Mesenchymal stem cell (in vitro differentiated cells and primary cell): ENCODE measurements around the gene EIF3A.

Experiments
- DNase-seq: peaks from one replicate; pipeline ENCODE4 v3.0.0-alpha.2; 2013
- H2AFZ ChIP-seq: one replicate; pipeline ENCODE4 v1.6.1; 2013; ENCODE audit warnings: low read depth, mild to moderate bottlenecking, control low read depth, inconsistent platforms, low read length, moderate library complexity
- H2AK5ac ChIP-seq: 2 replicates; pipeline ENCODE4 v1.6.1; 2013; ENCODE audit warnings: low read length, moderate library complexity, mild to moderate bottlenecking, inconsistent platforms; ENCODE audit not compliant: severe bottlenecking
- H2BK120ac ChIP-seq: one replicate; pipeline ENCODE4 v1.6.1; 2013; ENCODE audit warnings: low read depth, mild to moderate bottlenecking, inconsistent platforms, low read length, moderate library complexity
- H2BK12ac ChIP-seq, 2 experiments: one replicate each; pipeline ENCODE4 v1.6.1; 2013; ENCODE audit warnings: inconsistent platforms in 2 of 2, low read length in 2 of 2, mild to moderate bottlenecking in 2 of 2, moderate library complexity in 2 of 2, control low read depth in 1 of 2
- H2BK15ac ChIP-seq: one replicate; pipeline ENCODE4 v1.6.1; 2013; ENCODE audit warnings: mild to moderate bottlenecking, low read depth, inconsistent platforms; ENCODE audit not compliant: poor library complexity, severe bottlenecking
- H2BK5ac ChIP-seq: 2 replicates; pipeline ENCODE4 v1.6.1; 2013; ENCODE audit warnings: low read depth, mild to moderate bottlenecking, low read length, control low read depth, inconsistent platforms; ENCODE audit not compliant: poor library complexity, severe bottlenecking
- H3K14ac ChIP-seq, 2 experiments: one replicate each; pipeline ENCODE4 v1.6.1; 2013; ENCODE audit warnings: inconsistent platforms in 2 of 2, low read length in 2 of 2, control low read depth in 1 of 2, mild to moderate bottlenecking in 1 of 2, moderate library complexity in 1 of 2
- H3K18ac ChIP-seq, 2 experiments: one replicate each; pipeline ENCODE4 v1.6.1; 2013; ENCODE audit warnings: inconsistent platforms in 2 of 2, low read length in 2 of 2, control low read depth in 1 of 2, low read depth in 1 of 2, mild to moderate bottlenecking in 1 of 2
- H3K23ac ChIP-seq, 2 experiments: one replicate each; pipeline ENCODE4 v1.6.1; 2013; ENCODE audit warnings: inconsistent platforms in 2 of 2, low read length in 2 of 2, mild to moderate bottlenecking in 2 of 2, moderate library complexity in 2 of 2, control low read depth in 1 of 2
- H3K27ac ChIP-seq: 2 replicates; pipeline ENCODE4 v1.5.1; 2013; ENCODE audit warnings: mild to moderate bottlenecking, moderate library complexity, low read length, control low read depth, inconsistent platforms; ENCODE audit not compliant: poor library complexity, severe bottlenecking
- H3K27me3 ChIP-seq, 2 experiments: 2 replicates each; pipeline versions ENCODE4 v1.6.1 to v1.7.0; 2013; ENCODE audit warnings: low read length in 2 of 2, mild to moderate bottlenecking in 2 of 2, moderate library complexity in 2 of 2, control low read depth in 1 of 2, inconsistent platforms in 1 of 2; ENCODE audit not compliant: control insufficient read depth in 1 of 2, insufficient read depth in 1 of 2
- H3K36me3 ChIP-seq, 2 experiments: 2 replicates each; pipeline versions ENCODE4 v1.6.1 to v1.7.0; 2013; ENCODE audit warnings: low read length in 2 of 2, control low read depth in 1 of 2, inconsistent platforms in 1 of 2, low read depth in 1 of 2, mild to moderate bottlenecking in 1 of 2; ENCODE audit not compliant: insufficient read depth in 2 of 2, control insufficient read depth in 1 of 2
- H3K4ac ChIP-seq, 2 experiments: one replicate each; pipeline ENCODE4 v1.6.1; 2013; ENCODE audit warnings: inconsistent platforms in 2 of 2, low read length in 2 of 2, mild to moderate bottlenecking in 2 of 2, moderate library complexity in 2 of 2, control low read depth in 1 of 2, low read depth in 1 of 2
- H3K4me1 ChIP-seq: 2 replicates; pipeline ENCODE4 v1.6.1; 2013; ENCODE audit warnings: low read depth, low read length, control low read depth; ENCODE audit not compliant: control insufficient read depth, insufficient read depth
- H3K4me2 ChIP-seq: 2 replicates; pipeline ENCODE4 v1.6.1; 2013; ENCODE audit warnings: low read length, mild to moderate bottlenecking, inconsistent platforms; ENCODE audit not compliant: poor library complexity, severe bottlenecking
- H3K4me3 ChIP-seq, 2 experiments: 2 replicates each; pipeline versions ENCODE4 v1.5.1 to v1.7.0; 2013; ENCODE audit warnings: low read length in 2 of 2, mild to moderate bottlenecking in 2 of 2, control low read depth in 1 of 2, low read depth in 1 of 2; ENCODE audit not compliant: insufficient read depth in 1 of 2
- H3K79me1 ChIP-seq: replicated peaks from 2 replicates; pipeline ENCODE4 v1.6.1; 2013; ENCODE audit warnings: mild to moderate bottlenecking, control low read depth, low read length, inconsistent platforms; ENCODE audit not compliant: poor library complexity, severe bottlenecking
- H3K9ac ChIP-seq: 2 replicates; pipeline ENCODE4 v1.7.0; 2013; ENCODE audit warnings: mild to moderate bottlenecking, low read length, moderate library complexity
- H3K9me3 ChIP-seq: 2 replicates; pipeline ENCODE4 v1.7.0; 2013; ENCODE audit warnings: mild to moderate bottlenecking, low read length; ENCODE audit not compliant: control insufficient read depth
- H4K8ac ChIP-seq: one replicate; pipeline ENCODE4 v1.6.1; 2013; ENCODE audit warnings: inconsistent platforms, mild to moderate bottlenecking, low read length, moderate library complexity
- H4K91ac ChIP-seq: one replicate; pipeline ENCODE4 v1.6.1; 2013; ENCODE audit warnings: mild to moderate bottlenecking, low read length, inconsistent platforms
- WGBS: methylation state at CpG from one replicate; pipeline ENCODE4 v1.1.7; 2013; ENCODE audit warnings: mixed read lengths; 5-methylcytosine and 5-hydroxymethylcytosine counted together

Gene EIF3A

GRCh38 chr10:119079599-119080520 is 757 bp downstream of the EIF3A start:
- Histone ChIP-seq H3K79me1 (peaks cover 1% of the 10 kb centered on the region), H3K27me3 (no peaks in the 10 kb centered on the region), H2BK120ac (peak overlapping the region; percentile 58), H4K8ac (peak overlapping the region; percentile 94), H3K9ac (peak overlapping the region; percentile 100), H2AK5ac (peak overlapping the region; percentile 89), H3K9me3 (no peaks in the 10 kb centered on the region), H3K4ac (peak overlapping the region; percentile 89 to 100), H2AFZ (peak overlapping the region; percentile 63), H3K18ac (peak overlapping the region; percentile 88 to 99), H3K36me3 (peaks cover 0 to 5% of the 10 kb centered on the region in 2 experiments), H3K14ac (peak overlapping the region in 1 of 2 experiments; percentile 99), H2BK12ac (peak overlapping the region in 1 of 2 experiments; percentile 71), H4K91ac (peak overlapping the region; percentile 67), H2BK5ac (peak overlapping the region; percentile 81), H3K4me1 (no peaks in the 10 kb centered on the region), H3K4me2 (peak overlapping the region; percentile 67), H3K4me3 (peak overlapping the region; percentile 84 to 87), H2BK15ac (peak overlapping the region; percentile 55), H3K23ac (peak overlapping the region; percentile 42 to 98), H3K27ac (peak overlapping the region; percentile 72)
- peak; percentile 87 for DNase-seq
- WGBS = under 1% methylated on average over 38 of the region's 48 CpGs

- H4K91ac ChIP-seq = no peak overlapping the region
- no peak for DNase-seq
- H4K8ac ChIP-seq = no peak overlapping the region
- no peak overlapping the region for H3K18ac ChIP-seq
- no peak overlapping the region for H2BK15ac ChIP-seq
- H2BK120ac ChIP-seq = no peak overlapping the region
- no peak overlapping the region for H3K14ac ChIP-seq
- no peak overlapping the region for H3K4ac ChIP-seq
- H2BK12ac ChIP-seq = no peak overlapping the region
- H3K4me1 ChIP-seq = peaks cover 2% of the 10 kb centered on the region
- no peak overlapping the region for H2AFZ ChIP-seq
- no peak overlapping the region for H3K23ac ChIP-seq
- H3K27me3 ChIP-seq = no peaks in the 10 kb centered on the region
- no peak overlapping the region for H2AK5ac ChIP-seq
- no peaks in the 10 kb centered on the region for H3K9me3 ChIP-seq
- H2BK5ac ChIP-seq = no peak overlapping the region
- H3K27ac ChIP-seq = no peak overlapping the region
- WGBS = 37% methylated on average over 9 of the region's 10 CpGs
- peaks cover 4 to 5% of the 10 kb centered on the region in 2 experiments for H3K36me3 ChIP-seq
- peaks cover 1% of the 10 kb centered on the region for H3K79me1 ChIP-seq
- peak overlapping the region; percentile 57 for H3K4me2 ChIP-seq
- peak overlapping the region in 1 of 2 experiments; percentile 87 for H3K4me3 ChIP-seq
- H3K9ac ChIP-seq = peak overlapping the region; percentile 100
Measured at GRCh38 chr10:119078422-119079179, 2.0 kb downstream of the EIF3A start.

- no peak overlapping the region for H2BK12ac ChIP-seq
- no peak overlapping the region for H3K4me3 ChIP-seq
- no peak overlapping the region for H2BK15ac ChIP-seq
- H3K36me3 ChIP-seq = peaks cover 18 to 51% of the 10 kb centered on the region in 2 experiments
- no peak overlapping the region for H3K4ac ChIP-seq
- no peak overlapping the region for H3K27ac ChIP-seq
- peaks cover 2% of the 10 kb centered on the region for H3K4me1 ChIP-seq
- WGBS = 86% methylated on average over 6 of the region's 6 CpGs
- H3K18ac ChIP-seq = no peak overlapping the region
- H3K14ac ChIP-seq = no peak overlapping the region
- H2AK5ac ChIP-seq = no peak overlapping the region
- no peak overlapping the region for H3K23ac ChIP-seq
- no peak overlapping the region for H2AFZ ChIP-seq
- no peaks in the 10 kb centered on the region for H3K9me3 ChIP-seq
- H3K79me1 ChIP-seq = peaks cover 2% of the 10 kb centered on the region
- H2BK5ac ChIP-seq = no peak overlapping the region
- no peak for DNase-seq
- no peak overlapping the region for H4K8ac ChIP-seq
- no peaks in the 10 kb centered on the region for H3K27me3 ChIP-seq
- no peak overlapping the region for H2BK120ac ChIP-seq
- H4K91ac ChIP-seq = no peak overlapping the region
- H3K4me2 ChIP-seq = no peak overlapping the region
- H3K9ac ChIP-seq = peak overlapping the region; percentile 57
Measured at GRCh38 chr10:119073584-119073983, 7.0 kb downstream of the EIF3A start.
